Measurements from ENCODE around the gene KIF1B.

- no peak for TF ChIP-seq EZH2 (IDR thresholded peaks at IDR 0.05; ENCODE audit: borderline replicate concordance, low read depth, low read length, severe bottlenecking)
- TF ChIP-seq CTCF (IDR thresholded peaks at IDR 0.05; ENCODE audit: borderline replicate concordance, extremely low read depth, low read length, poor library complexity, severe bottlenecking): no peak
Observed at GRCh38 chr1:10186331-10187025, 23.9 kb upstream of the KIF1B start.
